OCI-LY3 (cell line): ENCODE data around the gene SLC1A5.

Experiments
- EZH2phosphoT487 ChIP-seq: fragments of 200-600 bp; shearing (Covaris generic); IDR thresholded peaks from 2 replicates; pipeline ENCODE4 v1.6.1; 2018; ENCODE audit warnings: antibody characterized with exemption, mixed run types, low read depth
- TF ChIP-seq, protein P1 (sequence below): fragments of 200-600, 300-600 bp; sonication (generic); IDR thresholded peaks from 2 replicates; pipeline ENCODE4 v1.5.1; 2014; ENCODE audit warnings: antibody characterized with exemption, low read length, low read depth

DNA sequence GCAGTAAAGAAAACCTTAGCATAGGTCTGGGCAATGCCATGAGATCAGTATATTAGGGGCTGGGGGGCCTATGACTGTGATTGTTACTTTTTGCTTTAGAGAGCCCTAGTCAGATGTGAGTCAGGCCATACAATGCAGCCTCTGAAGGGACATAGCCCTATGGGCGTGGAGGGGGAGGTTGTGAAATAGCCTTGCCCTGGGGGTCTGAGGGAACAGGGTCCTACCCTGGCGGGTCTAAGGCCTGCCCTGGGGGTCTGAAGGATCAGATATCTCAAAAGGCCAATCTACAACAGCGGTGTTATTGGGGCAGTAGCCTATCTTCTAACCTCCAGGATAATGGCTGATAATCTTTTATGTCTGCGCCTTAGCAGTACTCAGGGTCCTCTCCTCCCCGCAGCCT is 13.8 kb upstream of the SLC1A5 start:
- TF ChIP-seq, protein P1, sequence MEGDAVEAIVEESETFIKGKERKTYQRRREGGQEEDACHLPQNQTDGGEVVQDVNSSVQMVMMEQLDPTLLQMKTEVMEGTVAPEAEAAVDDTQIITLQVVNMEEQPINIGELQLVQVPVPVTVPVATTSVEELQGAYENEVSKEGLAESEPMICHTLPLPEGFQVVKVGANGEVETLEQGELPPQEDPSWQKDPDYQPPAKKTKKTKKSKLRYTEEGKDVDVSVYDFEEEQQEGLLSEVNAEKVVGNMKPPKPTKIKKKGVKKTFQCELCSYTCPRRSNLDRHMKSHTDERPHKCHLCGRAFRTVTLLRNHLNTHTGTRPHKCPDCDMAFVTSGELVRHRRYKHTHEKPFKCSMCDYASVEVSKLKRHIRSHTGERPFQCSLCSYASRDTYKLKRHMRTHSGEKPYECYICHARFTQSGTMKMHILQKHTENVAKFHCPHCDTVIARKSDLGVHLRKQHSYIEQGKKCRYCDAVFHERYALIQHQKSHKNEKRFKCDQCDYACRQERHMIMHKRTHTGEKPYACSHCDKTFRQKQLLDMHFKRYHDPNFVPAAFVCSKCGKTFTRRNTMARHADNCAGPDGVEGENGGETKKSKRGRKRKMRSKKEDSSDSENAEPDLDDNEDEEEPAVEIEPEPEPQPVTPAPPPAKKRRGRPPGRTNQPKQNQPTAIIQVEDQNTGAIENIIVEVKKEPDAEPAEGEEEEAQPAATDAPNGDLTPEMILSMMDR: no peak
- TF ChIP-seq EZH2phosphoT487: no peak
